Lower leg skin (tissue), 4 donors: Measurements from ENCODE around the gene TBCD. TPM values are rescaled to one million over a fixed set of nuclear protein-coding genes. Genes with fewer than 3 reads are reported as not detected.
A peak's percentile ranks its signal among the peaks of the same experiment; 100 is the strongest.

Source experiments
- DNase-seq, 2 donors: peaks; one replicate each; pipeline ENCODE4 v3.0.0-alpha.2; 2019; ENCODE audit warnings: low spot score in 2 of 2
- H3K4me3 ChIP-seq: fragments of 200-600 bp; sonication (generic); 2 replicates; pipeline ENCODE4 v1.5.1; 2017; ENCODE audit warnings: mild to moderate bottlenecking, low read depth; ENCODE audit not compliant: poor library complexity, severe bottlenecking
- POLR2A ChIP-seq, 2 donors: fragments of 450-650 bp; IDR thresholded peaks; one replicate each; pipeline ENCODE4 v1.6.1; 2016 to 2017; ENCODE audit warnings: antibody characterized with exemption in 2 of 2, mild to moderate bottlenecking in 1 of 2, moderate library complexity in 1 of 2
- WGBS, 2 donors: methylation state at CpG; one replicate each; pipeline ENCODE4 v1.1.5; 2018; 5-methylcytosine and 5-hydroxymethylcytosine counted together
- intact Hi-C: fragments of 100-400 bp; cut with DNase I; formaldehyde crosslinking; loops from one replicate; pipeline ENCODE4 v1.15.0; 2023; ENCODE audit warnings: low total_unique reads
- total RNA-seq, 4 donors: library from RNA; depleted of rRNA; stranded (reverse); fragments of >200 nt; gene quantifications; one replicate each; pipeline ENCODE4 v1.1.0, GENCODE V29; 2016
- TF ChIP-seq, protein P1 (sequence below), 3 donors: fragments of 450-650 bp; IDR thresholded peaks; one replicate each; pipeline ENCODE4 v1.5.1; 2016; ENCODE audit warnings: antibody characterized with exemption in 3 of 3, mild to moderate bottlenecking in 3 of 3, moderate library complexity in 2 of 3

Gene TBCD
- 10 to 100 TPM; 38.7 to 73.4 (median 51.5) TPM for total RNA-seq

DNA sequence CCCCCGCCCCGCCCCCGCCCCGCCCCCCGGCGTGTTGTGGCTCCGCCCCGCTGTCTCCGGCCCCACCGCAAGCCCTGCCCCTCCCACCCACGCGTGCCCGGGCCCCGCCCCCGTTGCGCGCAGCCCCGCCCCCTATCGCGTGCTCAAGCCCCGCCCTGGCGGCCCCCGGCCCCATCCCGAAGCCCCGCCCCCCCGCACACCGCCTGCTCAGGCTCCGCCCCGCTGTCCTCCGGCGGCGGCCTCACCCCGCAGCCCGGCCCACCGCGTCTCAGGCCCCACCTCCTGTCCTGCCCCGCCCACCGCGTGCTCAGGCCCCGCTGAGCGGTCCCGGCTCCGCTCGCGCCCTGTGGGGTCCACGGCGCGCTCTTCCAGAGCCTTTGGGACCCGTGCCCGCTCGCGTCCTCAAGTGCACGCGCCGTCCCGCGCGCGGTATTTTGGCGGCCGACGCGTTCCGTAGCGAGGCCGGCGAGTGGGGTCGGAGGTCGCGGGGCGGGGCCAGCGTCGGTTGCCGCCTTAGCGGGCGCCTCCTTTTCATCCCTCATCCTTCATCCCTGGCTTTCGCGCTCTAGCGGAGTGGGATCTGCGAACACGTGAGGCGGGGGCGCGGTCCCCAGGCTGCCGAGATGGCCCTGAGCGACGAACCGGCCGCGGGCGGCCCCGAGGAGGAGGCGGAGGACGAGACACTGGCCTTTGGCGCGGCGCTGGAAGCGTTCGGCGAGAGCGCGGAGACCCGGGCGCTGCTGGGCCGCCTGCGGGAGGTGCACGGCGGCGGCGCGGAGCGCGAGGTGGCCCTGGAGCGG, at the start of gene TBCD:
Gene TBCD, plus strand, starts transcription at position 495 of the 800 bp plus-strand sequence. Its CDS starts 129 bp downstream, at position 624.
- intact Hi-C loops = no loop called here
- DNase-seq = peak; percentile 76 to 97
- H3K4me3 ChIP-seq = peak within 1 kb of the TSS; percentile 76
- 0 to 1% methylated on average over 8 to 50 of the region's 114 CpGs for WGBS, 2 donors
- TF ChIP-seq POLR2A (IDR thresholded peaks at IDR 0.05) = no peak
- TF ChIP-seq, protein P1, sequence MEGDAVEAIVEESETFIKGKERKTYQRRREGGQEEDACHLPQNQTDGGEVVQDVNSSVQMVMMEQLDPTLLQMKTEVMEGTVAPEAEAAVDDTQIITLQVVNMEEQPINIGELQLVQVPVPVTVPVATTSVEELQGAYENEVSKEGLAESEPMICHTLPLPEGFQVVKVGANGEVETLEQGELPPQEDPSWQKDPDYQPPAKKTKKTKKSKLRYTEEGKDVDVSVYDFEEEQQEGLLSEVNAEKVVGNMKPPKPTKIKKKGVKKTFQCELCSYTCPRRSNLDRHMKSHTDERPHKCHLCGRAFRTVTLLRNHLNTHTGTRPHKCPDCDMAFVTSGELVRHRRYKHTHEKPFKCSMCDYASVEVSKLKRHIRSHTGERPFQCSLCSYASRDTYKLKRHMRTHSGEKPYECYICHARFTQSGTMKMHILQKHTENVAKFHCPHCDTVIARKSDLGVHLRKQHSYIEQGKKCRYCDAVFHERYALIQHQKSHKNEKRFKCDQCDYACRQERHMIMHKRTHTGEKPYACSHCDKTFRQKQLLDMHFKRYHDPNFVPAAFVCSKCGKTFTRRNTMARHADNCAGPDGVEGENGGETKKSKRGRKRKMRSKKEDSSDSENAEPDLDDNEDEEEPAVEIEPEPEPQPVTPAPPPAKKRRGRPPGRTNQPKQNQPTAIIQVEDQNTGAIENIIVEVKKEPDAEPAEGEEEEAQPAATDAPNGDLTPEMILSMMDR (IDR thresholded peaks at IDR 0.05) = no peak

DNA sequence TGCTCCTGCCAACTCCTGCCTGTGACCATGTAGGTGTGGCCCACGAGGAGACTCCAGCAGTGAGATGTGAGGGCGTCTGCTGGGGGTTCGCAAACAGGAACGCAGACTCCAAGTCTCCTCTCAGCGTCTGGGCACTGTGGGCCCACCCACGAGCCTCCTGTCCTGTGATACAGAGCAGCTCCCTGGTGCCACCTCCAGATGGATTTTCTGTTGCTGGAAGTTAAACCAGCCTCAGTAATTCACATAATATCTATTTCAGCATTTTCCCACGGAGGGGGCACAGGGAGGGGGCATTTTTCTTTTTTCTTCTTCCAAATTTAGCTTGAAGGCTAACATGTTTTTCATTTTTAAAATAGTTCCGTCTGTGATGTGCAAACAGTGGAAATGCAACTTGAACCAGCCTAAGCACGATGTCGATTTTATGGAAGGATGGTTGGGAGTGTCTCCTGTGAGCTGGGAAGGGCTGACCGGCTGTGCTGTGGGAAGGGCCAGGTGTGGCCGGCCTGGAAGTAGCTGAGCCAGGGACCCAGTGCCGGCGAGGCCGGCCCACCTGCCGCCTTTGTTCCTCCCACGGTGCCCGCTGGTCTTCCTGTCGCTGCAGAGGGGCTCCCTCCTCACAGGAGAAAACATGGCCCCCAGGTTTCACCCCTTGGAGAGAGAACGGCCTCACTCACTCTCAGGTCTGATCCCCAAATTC, 49.5 kb upstream of the TBCD start:
- no peak overlapping the region for H3K4me3 ChIP-seq
- TF ChIP-seq, protein P1 (IDR thresholded peaks at IDR 0.05) = no peak
- TF ChIP-seq POLR2A (IDR thresholded peaks at IDR 0.05) = no peak
- intact Hi-C loops = no loop called here
- DNase-seq = no peak
- 38 to 40% methylated on average over 20 of the region's 20 CpGs for WGBS, 2 donors

DNA sequence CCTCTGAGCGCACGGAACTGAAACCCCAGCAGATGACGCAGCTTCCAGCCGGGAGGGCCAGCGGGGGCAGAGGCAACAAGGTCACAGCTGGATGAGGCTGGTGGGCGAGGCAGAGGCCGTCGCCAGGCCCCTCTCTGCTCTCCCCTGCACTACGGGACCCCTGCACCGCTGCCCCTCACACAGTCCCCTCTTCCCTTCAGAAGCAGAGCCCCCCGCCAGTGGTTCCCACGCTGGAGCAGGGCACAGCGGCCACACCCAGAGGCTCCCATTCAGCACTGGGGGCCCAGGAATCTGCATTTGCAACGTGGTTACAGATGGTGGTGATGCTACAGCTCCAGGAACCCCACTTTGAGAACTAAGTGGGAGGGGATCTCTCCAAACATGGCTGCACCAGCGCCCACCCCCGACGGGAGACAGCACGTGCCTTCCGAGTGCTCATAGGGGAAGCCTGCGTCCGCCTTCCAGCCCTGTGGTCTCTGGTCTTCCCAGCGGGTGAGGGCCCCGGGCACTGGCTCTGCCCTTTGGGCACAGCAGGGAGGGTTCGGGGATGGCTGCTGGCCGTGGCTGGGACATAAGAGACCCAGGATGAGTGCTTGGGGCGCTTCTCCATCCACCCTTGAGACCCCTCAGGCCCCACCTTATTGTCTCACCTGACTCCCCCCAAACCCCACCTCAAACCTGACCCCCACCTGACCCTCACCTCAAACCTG, 48.7 kb upstream of the TBCD start:
- H3K4me3 ChIP-seq = no peak overlapping the region
- DNase-seq = no peak
- intact Hi-C loops = no loop called here
- no peak for TF ChIP-seq POLR2A (IDR thresholded peaks at IDR 0.05)
- TF ChIP-seq, protein P1 (IDR thresholded peaks at IDR 0.05) = no peak
- WGBS, 2 donors = 78 to 85% methylated on average over 14 to 21 of the region's 26 CpGs

DNA sequence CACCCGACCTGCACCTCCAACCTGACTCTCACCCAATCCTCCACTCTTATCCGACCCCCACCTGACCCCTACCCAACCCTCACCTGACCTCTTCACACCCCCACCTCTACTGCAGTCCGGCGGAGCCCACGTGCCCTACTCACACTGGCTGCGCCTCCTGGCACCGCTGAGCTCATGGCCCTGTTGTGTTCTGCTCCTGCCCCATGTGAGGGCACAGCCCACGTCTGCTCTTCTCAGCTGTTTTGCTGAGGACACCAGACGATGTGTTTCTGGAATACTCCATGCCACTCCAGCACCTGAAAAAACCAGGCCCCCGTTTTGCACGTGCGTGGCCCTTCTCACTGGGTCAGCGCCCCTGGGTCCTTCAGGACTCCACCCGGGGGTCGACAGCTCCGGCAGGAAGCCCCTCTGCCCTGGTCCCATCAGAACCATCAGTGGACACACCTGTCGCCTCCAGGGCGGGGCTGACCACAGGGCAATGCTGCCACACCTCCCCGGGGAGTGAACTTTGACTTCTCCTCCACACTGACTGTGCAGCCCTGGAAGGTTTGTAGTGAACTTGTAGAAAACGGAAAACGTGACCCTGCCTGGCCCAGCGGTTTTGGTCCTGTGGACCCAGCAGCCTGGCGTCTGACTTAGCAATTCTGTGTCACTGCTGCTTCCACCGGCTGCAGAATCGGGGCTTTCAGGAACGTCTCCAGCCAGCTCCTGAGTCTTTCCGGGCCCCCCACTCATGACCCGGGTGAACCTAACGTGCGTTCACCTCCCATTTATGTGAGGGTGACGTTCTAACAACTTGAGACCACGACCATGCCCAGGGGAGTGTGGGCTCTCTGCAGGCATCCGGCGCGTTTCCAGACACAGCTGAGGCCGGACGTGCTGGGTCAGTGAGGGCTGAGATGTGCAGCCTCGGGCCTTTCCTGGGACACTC, 47.7 kb upstream of the TBCD start:
- 78 to 83% methylated on average over 38 of the region's 38 CpGs for WGBS, 2 donors
- H3K4me3 ChIP-seq = no peak overlapping the region
- DNase-seq = no peak
- intact Hi-C loops = no loop called here
- no peak for TF ChIP-seq POLR2A (IDR thresholded peaks at IDR 0.05)
- TF ChIP-seq, protein P1 (IDR thresholded peaks at IDR 0.05) = no peak

DNA sequence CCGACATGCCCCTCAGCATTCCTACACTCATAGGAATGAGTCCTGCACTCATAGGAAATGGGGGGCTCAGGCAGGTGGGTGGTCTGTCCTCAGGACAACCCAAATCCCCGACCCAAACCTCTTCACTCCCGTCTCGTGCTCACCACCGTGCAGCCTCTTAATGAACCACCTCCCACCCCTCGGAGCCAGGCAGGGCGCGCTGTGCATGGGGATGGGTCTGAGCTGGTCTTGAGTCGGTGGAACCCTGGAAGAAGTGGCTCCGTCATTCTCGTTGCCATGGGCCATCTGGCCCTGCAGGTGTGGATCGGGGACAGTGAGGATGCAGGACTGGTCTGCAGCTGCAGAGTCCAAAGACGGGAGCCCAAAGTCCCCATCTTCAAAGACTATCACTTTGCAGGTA, 47.0 kb upstream of the TBCD start:
- H3K4me3 ChIP-seq = no peak overlapping the region
- DNase-seq = no peak
- 80 to 90% methylated on average over 13 of the region's 13 CpGs for WGBS, 2 donors
- intact Hi-C loops = no loop called here
- TF ChIP-seq, protein P1 (IDR thresholded peaks at IDR 0.05) = no peak
- TF ChIP-seq POLR2A (IDR thresholded peaks at IDR 0.05) = no peak
